WERI-Rb-1 (cell line): ENCODE data around the gene ARHGDIB.
A peak's percentile ranks its signal among the peaks of the same experiment; 100 is the strongest.

Experiments
- DNase-seq: peaks from one replicate; pipeline ENCODE4 v3.0.0-alpha.2; 2020
- H3K27ac ChIP-seq: fragments of 250-450 bp; sonication (Bioruptor Pico); 2 replicates; pipeline ENCODE4 v1.5.1; 2020; ENCODE audit warnings: mild to moderate bottlenecking, moderate library complexity
- H3K27me3 ChIP-seq: fragments of 250-450 bp; sonication (Bioruptor Pico); 2 replicates; pipeline ENCODE4 v1.5.1; 2021; ENCODE audit warnings: mild to moderate bottlenecking, low read depth, moderate library complexity; ENCODE audit not compliant: insufficient read depth, severe bottlenecking
- H3K36me3 ChIP-seq: fragments of 250-450 bp; sonication (Bioruptor Pico); 2 replicates; pipeline ENCODE4 v1.5.1; 2020; ENCODE audit warnings: mild to moderate bottlenecking, moderate library complexity
- H3K4me3 ChIP-seq: 2 replicates; pipeline ENCODE4 v1.5.1; 2011; ENCODE audit warnings: low read depth, mild to moderate bottlenecking, control low read depth, low read length
- H3K9me3 ChIP-seq: fragments of 250-450 bp; sonication (Bioruptor Pico); 2 replicates; pipeline ENCODE4 v1.5.1; 2021; ENCODE audit warnings: mild to moderate bottlenecking, moderate library complexity; ENCODE audit not compliant: severe bottlenecking
- TF ChIP-seq, protein P1 (sequence below): IDR thresholded peaks from 2 replicates; pipeline ENCODE4 v1.5.1; 2011; ENCODE audit warnings: low read depth, mild to moderate bottlenecking, control low read depth, inconsistent platforms, low read length

The ARHGDIB gene

DNA sequence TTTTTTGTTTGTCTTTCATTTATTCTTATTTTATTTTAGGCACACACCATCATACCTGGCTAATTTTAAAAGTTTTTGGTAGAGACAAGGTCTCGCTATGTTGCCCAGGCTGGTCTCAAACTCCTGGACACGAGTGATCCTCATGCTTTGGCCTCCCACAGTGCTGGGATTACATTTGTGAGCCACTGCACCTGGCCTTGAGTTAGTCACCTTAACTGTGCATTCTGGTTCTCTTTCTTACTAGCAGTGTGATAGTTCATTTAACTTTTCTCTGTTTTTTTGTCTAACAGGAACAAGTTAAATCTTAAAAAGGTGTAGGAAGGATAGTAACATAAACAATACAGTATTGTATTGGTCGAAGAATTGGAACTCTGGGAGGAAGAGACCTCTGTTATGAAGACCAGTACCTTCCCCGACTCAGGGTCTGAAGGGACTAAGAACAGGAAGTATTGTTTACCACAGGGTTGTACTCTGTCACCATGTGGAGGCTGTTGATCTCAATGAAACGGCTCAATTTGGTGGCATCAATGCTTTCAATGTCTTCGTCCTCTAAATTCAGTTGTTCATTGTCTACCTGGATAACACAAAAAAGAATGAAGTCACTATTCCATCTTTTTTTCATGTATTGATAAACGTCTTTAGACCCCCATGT is 40.8 kb downstream of the ARHGDIB start:
- no peak for DNase-seq
- Histone ChIP-seq H3K4me3 (no peak overlapping the region), H3K27me3 (no peaks in the 10 kb centered on the region), H3K36me3 (no peaks in the 10 kb centered on the region), H3K9me3 (peaks cover 3% of the 10 kb centered on the region), H3K27ac (no peak overlapping the region)
- TF ChIP-seq, protein P1, sequence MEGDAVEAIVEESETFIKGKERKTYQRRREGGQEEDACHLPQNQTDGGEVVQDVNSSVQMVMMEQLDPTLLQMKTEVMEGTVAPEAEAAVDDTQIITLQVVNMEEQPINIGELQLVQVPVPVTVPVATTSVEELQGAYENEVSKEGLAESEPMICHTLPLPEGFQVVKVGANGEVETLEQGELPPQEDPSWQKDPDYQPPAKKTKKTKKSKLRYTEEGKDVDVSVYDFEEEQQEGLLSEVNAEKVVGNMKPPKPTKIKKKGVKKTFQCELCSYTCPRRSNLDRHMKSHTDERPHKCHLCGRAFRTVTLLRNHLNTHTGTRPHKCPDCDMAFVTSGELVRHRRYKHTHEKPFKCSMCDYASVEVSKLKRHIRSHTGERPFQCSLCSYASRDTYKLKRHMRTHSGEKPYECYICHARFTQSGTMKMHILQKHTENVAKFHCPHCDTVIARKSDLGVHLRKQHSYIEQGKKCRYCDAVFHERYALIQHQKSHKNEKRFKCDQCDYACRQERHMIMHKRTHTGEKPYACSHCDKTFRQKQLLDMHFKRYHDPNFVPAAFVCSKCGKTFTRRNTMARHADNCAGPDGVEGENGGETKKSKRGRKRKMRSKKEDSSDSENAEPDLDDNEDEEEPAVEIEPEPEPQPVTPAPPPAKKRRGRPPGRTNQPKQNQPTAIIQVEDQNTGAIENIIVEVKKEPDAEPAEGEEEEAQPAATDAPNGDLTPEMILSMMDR, result no peak

DNA sequence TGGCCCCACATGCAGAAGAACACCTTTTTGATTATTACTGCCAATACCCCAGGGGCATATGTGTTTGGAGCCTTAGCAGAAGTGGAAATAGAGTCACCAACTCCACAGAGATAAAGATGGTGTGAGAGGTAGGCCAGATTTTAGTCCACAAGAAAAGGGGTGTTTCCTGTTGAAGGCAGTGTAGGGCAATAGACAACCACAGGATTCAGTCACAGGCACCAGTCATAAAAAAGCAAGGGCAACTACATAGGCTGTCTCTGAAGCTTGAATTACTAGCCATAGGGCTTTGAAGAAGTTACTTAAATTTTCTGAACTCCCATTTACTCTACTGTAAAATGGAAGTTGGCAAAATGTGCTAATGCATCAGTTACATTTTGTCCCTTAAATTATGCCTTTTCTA is 41.9 kb downstream of the ARHGDIB start:
- peak overlapping the region; percentile 45 for H3K27ac ChIP-seq
- peaks cover 3% of the 10 kb centered on the region for H3K9me3 ChIP-seq
- H3K4me3 ChIP-seq, result no peak overlapping the region
- TF ChIP-seq, protein P1, result no peak
- H3K27me3 ChIP-seq, result no peaks in the 10 kb centered on the region
- no peak for DNase-seq
- no peaks in the 10 kb centered on the region for H3K36me3 ChIP-seq

DNA sequence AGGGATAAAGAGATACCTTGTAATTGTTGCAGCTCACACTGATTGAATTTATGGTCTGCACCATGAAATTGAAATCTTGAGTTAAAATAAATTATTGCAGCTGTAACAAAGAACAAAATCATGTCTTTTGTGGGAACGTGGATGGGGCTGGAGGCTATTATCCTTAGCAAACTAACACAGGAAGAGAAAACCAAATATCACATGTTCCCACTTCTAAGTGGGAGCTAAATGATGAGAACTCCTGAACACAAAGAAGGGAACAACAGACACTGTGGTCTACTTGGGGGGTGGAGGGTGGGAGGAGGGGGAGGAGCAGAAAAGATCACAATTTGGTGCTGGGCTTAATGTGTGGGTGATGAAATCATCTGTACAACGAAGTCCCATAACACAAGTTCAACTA is 45.7 kb downstream of the ARHGDIB start:
- DNase-seq, result no peak
- no peaks in the 10 kb centered on the region for H3K27me3 ChIP-seq
- H3K36me3 ChIP-seq, result no peaks in the 10 kb centered on the region
- H3K4me3 ChIP-seq, result no peak overlapping the region
- peaks cover 3% of the 10 kb centered on the region for H3K9me3 ChIP-seq
- H3K27ac ChIP-seq, result no peak overlapping the region
- TF ChIP-seq, protein P1, result no peak

DNA sequence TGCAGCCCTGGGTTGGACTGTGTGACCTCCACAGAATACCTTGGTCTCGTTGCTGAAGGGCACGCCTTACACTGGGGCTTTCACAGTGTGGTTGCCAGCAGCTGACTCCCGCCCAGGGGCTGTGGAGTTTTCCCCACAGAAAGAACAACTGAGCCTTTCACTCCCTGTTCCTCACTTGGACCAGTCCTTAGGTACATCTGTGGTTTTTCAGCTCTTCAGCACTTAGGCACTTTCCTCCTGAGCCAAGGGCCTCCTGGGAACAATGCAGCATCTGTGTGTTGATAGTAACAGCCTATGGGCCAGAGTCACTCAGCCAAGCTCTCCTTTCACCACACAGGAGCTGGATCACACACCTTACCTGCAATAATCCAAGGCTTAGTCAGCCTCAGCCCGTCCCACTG is 48.0 kb downstream of the ARHGDIB start:
- TF ChIP-seq, protein P1, result no peak
- no peak overlapping the region for H3K27ac ChIP-seq
- peak; percentile 14 for DNase-seq
- H3K27me3 ChIP-seq, result no peaks in the 10 kb centered on the region
- no peaks in the 10 kb centered on the region for H3K36me3 ChIP-seq
- no peak overlapping the region for H3K4me3 ChIP-seq
- H3K9me3 ChIP-seq, result peaks cover 3% of the 10 kb centered on the region

DNA sequence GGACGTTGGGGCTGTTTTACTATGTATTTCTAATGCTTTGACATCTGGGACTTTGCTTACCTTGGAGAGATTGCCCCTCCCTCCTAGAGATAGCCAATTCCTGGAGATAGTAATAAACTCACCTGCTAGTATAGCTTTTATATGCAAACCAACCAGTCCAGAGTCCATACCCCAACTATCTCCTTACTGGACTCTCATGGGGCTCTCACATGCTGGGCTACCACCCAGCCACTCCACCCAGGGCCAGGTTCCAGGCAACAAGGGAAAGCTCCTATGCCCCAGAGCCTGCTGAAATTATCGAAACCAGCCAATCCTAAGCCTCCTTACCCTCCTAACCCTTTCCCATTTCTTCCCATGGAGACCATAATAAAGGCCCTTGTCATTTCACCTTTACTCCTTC is 50.3 kb downstream of the ARHGDIB start:
- no peak for DNase-seq
- Histone ChIP-seq H3K36me3 (no peaks in the 10 kb centered on the region), H3K9me3 (no peaks in the 10 kb centered on the region), H3K27me3 (no peaks in the 10 kb centered on the region), H3K4me3 (no peak overlapping the region), H3K27ac (no peak overlapping the region)
- TF ChIP-seq, protein P1, result no peak
